ENCODE measurements around the gene BPGM. TPM values are rescaled to one million over a fixed set of nuclear protein-coding genes. Genes with fewer than 3 reads are reported as not detected.
A peak's percentile ranks its signal among the peaks of the same experiment; 100 is the strongest.
"Not testable (repeated sequence)": the region's sequence is repeated elsewhere in the genome, so short reads cannot be mapped to it uniquely, and the experiment has no call there.

Gene BPGM
- total and polyA plus RNA-seq, 7 donors: 9.0 to 22.8 (median 14.8) TPM

DNA sequence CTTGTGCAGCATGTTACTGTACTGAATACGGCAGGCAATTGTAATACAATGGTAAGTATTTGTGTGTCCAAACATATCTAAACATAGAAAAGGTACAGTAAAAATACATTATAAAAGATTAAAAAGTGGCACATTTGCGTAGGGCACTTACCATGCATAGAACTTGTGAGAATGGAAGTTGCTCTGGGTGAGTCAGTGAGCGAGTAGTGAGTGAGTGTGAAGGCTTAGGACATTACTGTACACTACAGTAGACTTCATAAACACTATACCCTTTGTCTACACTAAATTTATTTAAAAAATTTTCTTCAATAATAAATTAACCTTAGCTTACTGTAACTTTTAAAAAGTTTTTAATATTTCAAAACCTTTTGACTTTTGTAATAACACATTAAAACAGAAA is 37.5 kb downstream of the BPGM start:
- DNase-seq: no peak
- WGBS, 2 donors: 95 to 96% methylated on average over 3 of the region's 3 CpGs
- TF ChIP-seq EP300 (IDR thresholded peaks at IDR 0.05) (no peak), POLR2AphosphoS5 (IDR thresholded peaks at IDR 0.05) (no peak), POLR2A (IDR thresholded peaks at IDR 0.05) (no peak)
- TF ChIP-seq, protein P1, sequence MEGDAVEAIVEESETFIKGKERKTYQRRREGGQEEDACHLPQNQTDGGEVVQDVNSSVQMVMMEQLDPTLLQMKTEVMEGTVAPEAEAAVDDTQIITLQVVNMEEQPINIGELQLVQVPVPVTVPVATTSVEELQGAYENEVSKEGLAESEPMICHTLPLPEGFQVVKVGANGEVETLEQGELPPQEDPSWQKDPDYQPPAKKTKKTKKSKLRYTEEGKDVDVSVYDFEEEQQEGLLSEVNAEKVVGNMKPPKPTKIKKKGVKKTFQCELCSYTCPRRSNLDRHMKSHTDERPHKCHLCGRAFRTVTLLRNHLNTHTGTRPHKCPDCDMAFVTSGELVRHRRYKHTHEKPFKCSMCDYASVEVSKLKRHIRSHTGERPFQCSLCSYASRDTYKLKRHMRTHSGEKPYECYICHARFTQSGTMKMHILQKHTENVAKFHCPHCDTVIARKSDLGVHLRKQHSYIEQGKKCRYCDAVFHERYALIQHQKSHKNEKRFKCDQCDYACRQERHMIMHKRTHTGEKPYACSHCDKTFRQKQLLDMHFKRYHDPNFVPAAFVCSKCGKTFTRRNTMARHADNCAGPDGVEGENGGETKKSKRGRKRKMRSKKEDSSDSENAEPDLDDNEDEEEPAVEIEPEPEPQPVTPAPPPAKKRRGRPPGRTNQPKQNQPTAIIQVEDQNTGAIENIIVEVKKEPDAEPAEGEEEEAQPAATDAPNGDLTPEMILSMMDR (IDR thresholded peaks at IDR 0.05): no peak
- no peaks in the 10 kb centered on the region for H3K27me3 ChIP-seq
- peaks cover 0 to 13% (median 5%) of the 10 kb centered on the region in 4 donors for H3K4me1 ChIP-seq
- H3K36me3 ChIP-seq: peaks cover 0 to 15% (median 3%) of the 10 kb centered on the region in 4 donors
- no peaks in the 10 kb centered on the region for H3K9me3 ChIP-seq
- no peak overlapping the region for H3K27ac ChIP-seq
- no peak overlapping the region for H3K4me3 ChIP-seq
- intact Hi-C loops (cut with DNase I): no loop called here

DNA sequence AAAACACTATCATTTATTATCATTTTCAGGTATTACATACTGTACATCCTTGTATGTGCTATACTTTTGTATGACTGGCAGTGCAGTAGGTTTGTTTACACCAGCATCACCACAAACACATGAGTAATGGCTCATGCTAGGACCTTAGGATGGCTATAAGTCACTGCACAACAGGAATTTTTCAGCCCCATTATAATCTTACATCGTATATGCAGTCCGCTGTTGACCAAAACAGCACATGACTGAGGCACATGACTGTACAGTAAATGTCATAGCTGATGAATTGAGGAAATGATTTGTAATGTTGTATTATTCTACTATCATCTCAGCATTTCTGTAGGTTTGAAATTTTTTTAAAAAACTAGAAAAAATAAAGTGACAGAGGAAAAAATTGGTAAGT is 38.6 kb downstream of the BPGM start:
- peaks cover 0 to 5% (median 1%) of the 10 kb centered on the region in 4 donors for H3K36me3 ChIP-seq
- intact Hi-C loops (cut with DNase I): loop anchor here (5.0 kb wide), 1 partner anchor 462 kb away; the partner anchor contains the start of gene TMEM140
- 66 to 81% methylated on average over 2 of the region's 2 CpGs for WGBS, 2 donors
- no peak for DNase-seq
- no peak overlapping the region for H3K27ac ChIP-seq
- H3K9me3 ChIP-seq: no peaks in the 10 kb centered on the region
- H3K4me1 ChIP-seq: peaks cover 0 to 21% (median 10%) of the 10 kb centered on the region in 4 donors
- H3K27me3 ChIP-seq: no peaks in the 10 kb centered on the region
- TF ChIP-seq POLR2AphosphoS5 (IDR thresholded peaks at IDR 0.05): no peak
- TF ChIP-seq EP300 (IDR thresholded peaks at IDR 0.05): no peak
- no peak for TF ChIP-seq POLR2A (IDR thresholded peaks at IDR 0.05)
- TF ChIP-seq, protein P1 (IDR thresholded peaks at IDR 0.05): no peak
- H3K4me3 ChIP-seq: no peak overlapping the region

DNA sequence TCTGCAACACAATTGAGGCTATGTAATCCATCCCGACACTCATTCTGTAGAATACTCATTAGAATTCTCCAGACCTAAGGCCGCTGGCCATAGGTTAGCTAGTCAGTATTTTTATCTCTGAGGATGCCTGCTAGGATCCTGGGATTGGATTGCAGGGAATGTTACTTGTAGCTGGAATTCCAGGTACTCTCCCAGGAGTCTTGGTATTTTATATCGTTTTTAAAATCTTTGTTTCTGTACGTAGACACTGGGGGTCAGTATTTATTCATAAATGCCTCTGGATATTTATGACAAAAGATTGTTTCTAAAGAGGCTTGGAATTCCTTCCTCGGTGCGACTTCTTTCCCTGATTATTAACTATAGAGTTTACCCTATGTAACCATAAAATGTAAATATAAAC is 40.1 kb downstream of the BPGM start:
- Histone ChIP-seq H3K4me3 (no peak overlapping the region), H3K27ac (peak overlapping the region in 1 of 4 donors; percentile 6), H3K9me3 (no peaks in the 10 kb centered on the region), H3K36me3 (no peaks in the 10 kb centered on the region), H3K27me3 (no peaks in the 10 kb centered on the region), H3K4me1 (peaks cover 0 to 36% (median 24%) of the 10 kb centered on the region in 4 donors)
- intact Hi-C loops (cut with DNase I): loop anchor here (5.0 kb wide), 1 partner anchor 461 kb away; the partner anchor contains the start of gene TMEM140
- TF ChIP-seq, protein P1 (IDR thresholded peaks at IDR 0.05): peak; percentile 17 to 45 (median 28)
- TF ChIP-seq POLR2AphosphoS5 (IDR thresholded peaks at IDR 0.05): no peak
- no peak for DNase-seq
- 33 to 59% methylated on average over 6 of the region's 6 CpGs for WGBS, 2 donors

DNA sequence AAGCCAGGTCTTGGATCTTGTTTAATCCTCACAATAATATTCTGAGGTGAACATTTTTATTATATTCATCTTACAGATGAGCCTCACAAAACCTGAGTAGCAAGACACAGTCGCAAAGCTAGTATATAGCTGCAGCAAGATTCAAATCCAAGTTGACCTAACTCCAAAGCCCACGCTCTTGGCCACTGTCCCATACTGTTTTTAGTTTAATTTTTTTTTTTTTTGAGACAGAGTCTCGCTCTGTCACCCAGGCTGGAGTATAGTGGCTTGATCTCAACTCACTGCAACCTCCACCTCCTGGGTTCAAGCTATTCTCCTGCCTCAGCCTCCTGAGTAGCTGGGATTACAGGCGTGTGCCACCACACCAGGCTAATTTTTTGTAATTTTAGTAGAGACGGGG is 42.9 kb downstream of the BPGM start:
- 80 to 82% methylated on average over 5 of the region's 5 CpGs for WGBS, 2 donors
- intact Hi-C loops (cut with DNase I): loop anchor here (1.0 to 5.0 kb wide), 3 partner anchors 266 to 458 kb away; partner anchors contain the start of genes AGBL3 and TMEM140
- peak overlapping the region; percentile 75 to 90 (median 82) for H3K27ac ChIP-seq
- H3K27me3 ChIP-seq, H3K36me3 ChIP-seq, H3K9me3 ChIP-seq, DNase-seq: not testable (repeated sequence)
- H3K4me3 ChIP-seq: peak overlapping the region in 3 of 4 donors; percentile 30 to 38 (median 34)
- H3K4me1 ChIP-seq: peaks cover 0 to 57% (median 35%) of the 10 kb centered on the region in 4 donors

DNA sequence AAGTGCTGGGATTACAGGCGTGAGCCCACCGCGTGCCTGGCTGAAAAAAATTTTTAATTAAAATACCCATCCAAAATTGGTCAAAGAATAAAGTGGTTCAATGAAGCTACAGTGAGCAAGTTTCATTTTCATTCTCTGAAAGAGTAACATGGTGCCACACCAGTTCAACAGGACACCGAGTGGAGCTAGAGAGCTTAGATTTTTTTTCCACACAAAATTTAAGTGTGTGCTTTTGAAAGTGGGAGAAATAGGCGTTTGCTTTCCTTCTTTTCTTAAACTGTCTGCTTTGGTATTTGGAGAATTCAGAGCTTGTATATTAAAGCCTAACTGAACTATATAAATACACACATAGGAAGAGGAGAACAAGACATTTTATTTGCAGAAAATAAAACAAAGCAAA is 43.4 kb downstream of the BPGM start:
- no peaks in the 10 kb centered on the region for H3K9me3 ChIP-seq
- TF ChIP-seq EP300 (IDR thresholded peaks at IDR 0.05): no peak
- TF ChIP-seq POLR2AphosphoS5 (IDR thresholded peaks at IDR 0.05): peak in 2 of 4 donors; percentile 9 to 16
- TF ChIP-seq, protein P1 (IDR thresholded peaks at IDR 0.05): peak; percentile 62 to 83 (median 70)
- WGBS, 2 donors: 64 to 65% methylated on average over 5 of the region's 5 CpGs
- H3K27ac ChIP-seq: peak overlapping the region; percentile 75 to 90 (median 82)
- no peaks in the 10 kb centered on the region for H3K36me3 ChIP-seq
- peaks cover 0 to 57% (median 36%) of the 10 kb centered on the region in 4 donors for H3K4me1 ChIP-seq
- intact Hi-C loops (cut with DNase I): loop anchor here (1.0 to 5.0 kb wide), 4 partner anchors 65 to 480 kb away; partner anchors contain the start of gene CYREN
- H3K4me3 ChIP-seq: peak overlapping the region in 3 of 4 donors; percentile 30 to 38 (median 34)
- no peak for DNase-seq
- H3K27me3 ChIP-seq: no peaks in the 10 kb centered on the region
